ENCODE results near the gene SDF2. TPM values are rescaled to one million over a fixed set of nuclear protein-coding genes. Genes with fewer than 3 reads are reported as not detected.

SDF2 gene
- total and polyA plus RNA-seq, 9 of the 15 experiments (the other 6 are each of a cell fraction or from before 2014, with no cell fraction given): 41.2 to 132 (median 65.6) TPM

GRCh38 chr17:28710861-28711722 lies 49.4 kb upstream of the SDF2 start (continued):
- peak; percentile 58 for TF ChIP-seq ZBTB17 (CRISPR knock-in tag; IDR thresholded peaks at IDR 0.05)
- peak; percentile 45; the same call in 1 of the 2 replicates for TF ChIP-seq FOXK1 (CRISPR knock-in tag; IDR thresholded peaks at IDR 0.05; ENCODE audit: borderline replicate concordance)
- TF ChIP-seq ZNF584 (CRISPR knock-in tag; IDR thresholded peaks at IDR 0.05; ENCODE audit: low read depth): no peak
- TF ChIP-seq RAD51 (IDR thresholded peaks at IDR 0.05; ENCODE audit: borderline replicate concordance, low read depth): no peak
- peak in 1 of 2 experiments; percentile 35; a peak in 1 of 4 replicates for TF ChIP-seq SIN3A (IDR thresholded peaks at IDR 0.05; ENCODE audit: borderline replicate concordance in 2 of 2, control insufficient read depth in 1 of 2, low read depth in 2 of 2, low read length in 2 of 2)
- no peak for TF ChIP-seq ZNF695 (CRISPR knock-in tag; IDR thresholded peaks at IDR 0.05)
- no peak for TF ChIP-seq ARID3A (IDR thresholded peaks at IDR 0.05; ENCODE audit: borderline replicate concordance, low read depth, low read length)
- no peak for TF ChIP-seq NR3C1 (CRISPR knock-in tag; IDR thresholded peaks at IDR 0.05)
- no peak for TF ChIP-seq ZNF384 (IDR thresholded peaks at IDR 0.05; ENCODE audit: low read depth, low read length)
- TF ChIP-seq TCF3 (CRISPR knock-in tag; IDR thresholded peaks at IDR 0.05): no peak; the same call in 1 of the 2 replicates
- TF ChIP-seq MYC (IDR thresholded peaks at IDR 0.05; ENCODE audit: low read depth, low read length): peak; percentile 88; the same call in 1 of the 2 replicates
- no peak for TF ChIP-seq MYC (CRISPR knock-in tag; IDR thresholded peaks at IDR 0.05; ENCODE audit: borderline replicate concordance, low read depth)
- TF ChIP-seq ZNF146 (CRISPR knock-in tag; IDR thresholded peaks at IDR 0.05; ENCODE audit: unreplicated experiment): no peak
- TF ChIP-seq NFE2L1 (tag; IDR thresholded peaks at IDR 0.05; ENCODE audit: borderline replicate concordance, low read depth): no peak
- TF ChIP-seq RFX5 (IDR thresholded peaks at IDR 0.05; ENCODE audit: low read depth, low read length): no peak
- TF ChIP-seq ZC3H11A (IDR thresholded peaks at IDR 0.05; ENCODE audit: low read depth, low read length): no peak
- TF ChIP-seq ZNF318 (IDR thresholded peaks at IDR 0.05; ENCODE audit: borderline replicate concordance in 1 of 2, low read depth in 1 of 2): no peak
